GM19468 (cell line): Measurements from ENCODE around the gene RIMKLB.
"Not testable (repeated sequence)": the region's sequence is repeated elsewhere in the genome, so short reads cannot be mapped to it uniquely, and the experiment has no call there.

Experiments used
- ATAC-seq: cut with Tn5 transposase; IDR thresholded peaks from one replicate; pipeline ENCODE4 v1.9.1; 2021; ENCODE audit warnings: mild to moderate bottlenecking, moderate library complexity, moderate number of reproducible peaks; ENCODE audit not compliant: unreplicated experiment; ENCODE audit errors: extremely low read depth

RIMKLB gene

DNA sequence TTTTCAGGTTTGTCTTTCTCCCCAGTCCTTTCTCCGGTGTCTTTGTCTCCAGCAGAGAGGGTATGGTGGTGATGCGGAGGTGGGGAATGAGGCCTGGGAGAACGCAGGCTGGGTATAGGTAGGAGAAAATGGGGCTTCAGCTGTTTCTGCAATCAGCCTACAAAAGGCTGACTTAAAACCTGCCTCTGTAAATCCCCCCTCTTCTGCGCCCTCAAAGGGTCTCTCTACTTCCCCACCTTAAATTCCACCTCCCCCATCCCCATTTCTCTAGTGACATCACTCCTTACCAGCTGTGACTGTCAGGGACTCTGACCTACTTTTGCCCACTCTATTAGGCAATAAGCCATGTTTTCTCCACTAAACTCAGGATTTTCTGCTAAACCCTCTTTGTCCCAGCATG, 8.1 kb upstream of the RIMKLB start:
- ATAC-seq, result no peak

DNA sequence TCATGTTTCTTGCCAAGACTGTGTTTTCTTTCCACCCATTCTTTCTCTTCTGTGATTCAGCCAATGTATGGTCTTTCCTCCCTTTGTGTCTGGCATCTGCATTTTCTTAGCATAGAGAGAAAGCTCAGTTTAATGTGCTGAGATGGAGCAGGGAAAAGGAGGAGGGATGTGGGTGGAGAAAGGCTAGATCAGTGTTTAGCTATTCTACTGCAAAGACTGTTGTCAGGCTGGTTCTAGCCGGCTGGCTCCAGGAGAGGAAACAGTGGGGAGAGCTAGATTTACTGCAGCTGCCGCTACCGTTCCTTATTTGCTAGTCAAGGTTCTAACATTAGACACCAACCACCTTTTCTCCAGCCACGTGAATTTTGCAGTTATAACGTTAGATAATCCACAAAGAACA, 5.2 kb upstream of the RIMKLB start:
- ATAC-seq, result no peak

- no peak for ATAC-seq
Measured at GRCh38 chr12:8695116-8695515, 2.7 kb upstream of the RIMKLB start.

DNA sequence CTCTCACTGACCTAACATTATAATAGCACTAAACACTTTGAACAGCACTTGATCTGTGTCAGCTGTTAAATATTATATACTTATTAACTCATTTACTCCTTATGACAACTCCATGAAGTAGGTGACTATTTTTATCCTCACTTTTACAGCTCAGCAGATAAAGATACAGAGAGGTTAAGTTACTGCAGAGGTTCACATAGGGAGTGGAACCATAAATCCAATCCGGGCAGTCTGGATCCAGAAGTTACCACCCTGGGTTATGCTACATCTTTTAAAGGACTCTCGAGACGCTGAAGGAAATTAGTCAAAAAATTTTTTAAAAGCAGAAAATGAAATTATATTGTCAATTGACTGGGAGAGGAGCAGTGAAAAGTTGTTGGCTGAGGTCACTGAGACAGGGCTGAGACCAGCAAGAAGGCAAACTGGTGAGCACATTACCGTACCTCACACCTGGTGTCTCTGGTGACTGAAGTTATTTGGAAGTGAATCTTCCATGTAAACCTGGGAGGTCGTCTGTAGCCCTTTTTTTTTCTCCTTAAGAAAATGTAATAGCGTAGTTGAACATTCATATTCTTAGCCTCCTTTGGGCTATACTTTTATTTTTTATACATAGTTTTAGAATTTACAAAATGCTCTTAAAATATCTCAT, 1.2 kb upstream of the RIMKLB start:
- ATAC-seq, result no peak

DNA sequence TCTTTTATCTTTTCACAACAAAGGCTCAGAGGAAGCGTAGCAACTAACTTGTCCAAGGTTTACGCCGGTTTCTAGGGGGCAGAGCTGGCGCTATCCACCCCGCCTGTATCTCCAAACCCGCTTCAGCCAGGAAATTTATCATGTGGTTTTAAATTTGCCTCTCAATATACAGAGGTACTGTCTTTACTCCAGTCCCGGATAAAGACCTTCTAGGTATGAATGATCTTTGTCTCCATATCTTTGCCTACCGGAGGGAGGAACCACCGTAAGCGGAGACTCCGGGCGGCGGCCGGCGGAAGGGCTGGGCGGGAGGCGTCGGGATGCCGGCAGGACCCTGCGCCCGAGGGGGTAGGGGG, 693 bp upstream of the RIMKLB start:
- ATAC-seq, result no peak

DNA sequence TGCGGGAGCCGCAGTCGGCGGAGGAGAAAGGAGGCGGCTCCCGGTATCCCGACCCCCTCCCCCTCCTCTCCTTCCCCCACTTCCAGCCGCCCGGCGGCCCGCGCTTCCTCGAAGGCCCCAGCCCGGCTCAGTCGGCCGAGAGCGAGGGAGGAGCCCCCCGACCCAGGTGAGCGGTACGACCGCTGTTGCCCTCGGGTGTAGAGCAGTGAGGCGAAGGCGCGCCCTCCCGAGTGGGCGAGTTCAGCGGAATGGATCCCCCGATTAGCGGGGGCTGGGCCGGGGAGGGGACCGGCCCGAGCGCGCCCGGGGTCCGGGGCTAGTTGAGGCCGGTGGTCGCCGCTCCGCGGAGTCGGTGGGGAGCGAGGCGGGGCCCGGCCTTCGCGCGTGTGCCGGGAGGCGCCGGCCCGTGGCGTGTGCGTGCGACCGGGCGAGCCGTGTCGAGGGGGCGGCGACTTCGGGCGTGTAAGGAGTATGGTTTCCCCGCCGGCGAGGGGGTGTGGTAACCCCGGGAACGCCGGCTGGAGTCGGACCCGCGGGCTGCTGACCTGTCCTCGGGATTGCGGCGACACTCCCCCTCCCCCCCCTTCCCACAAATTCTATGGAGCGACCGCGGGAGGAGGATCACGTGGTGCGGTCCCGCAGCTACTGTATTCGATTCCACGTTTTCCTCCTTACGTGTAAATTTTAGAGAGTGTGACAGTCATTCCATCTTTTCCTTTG, 501 bp downstream of the RIMKLB start:
- ATAC-seq, result no peak

DNA sequence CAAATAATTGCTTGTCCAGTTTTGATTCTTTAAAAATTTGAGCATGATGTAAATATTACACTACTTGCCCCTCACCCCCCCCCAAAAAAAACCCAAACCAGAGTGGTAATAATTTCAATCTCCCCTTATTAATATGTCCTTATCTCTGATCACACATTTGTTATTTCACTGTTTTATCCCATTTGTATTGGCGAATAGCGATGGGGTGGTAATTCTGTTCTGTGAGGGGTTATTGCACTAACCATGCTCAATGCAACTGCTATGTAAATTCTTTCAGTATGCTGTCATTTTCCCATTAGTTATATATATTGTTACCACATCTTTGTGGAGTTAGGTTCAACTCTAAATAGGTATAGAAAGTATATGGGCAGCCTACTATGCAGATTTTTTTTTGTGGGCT, 1.1 kb downstream of the RIMKLB start:
- no peak for ATAC-seq

- no peak for ATAC-seq
Measured at GRCh38 chr12:8699714-8700113, 1.9 kb downstream of the RIMKLB start.

GRCh38 chr12:8701046-8701660, 3.4 kb downstream of the RIMKLB start:
- ATAC-seq, result no peak

DNA sequence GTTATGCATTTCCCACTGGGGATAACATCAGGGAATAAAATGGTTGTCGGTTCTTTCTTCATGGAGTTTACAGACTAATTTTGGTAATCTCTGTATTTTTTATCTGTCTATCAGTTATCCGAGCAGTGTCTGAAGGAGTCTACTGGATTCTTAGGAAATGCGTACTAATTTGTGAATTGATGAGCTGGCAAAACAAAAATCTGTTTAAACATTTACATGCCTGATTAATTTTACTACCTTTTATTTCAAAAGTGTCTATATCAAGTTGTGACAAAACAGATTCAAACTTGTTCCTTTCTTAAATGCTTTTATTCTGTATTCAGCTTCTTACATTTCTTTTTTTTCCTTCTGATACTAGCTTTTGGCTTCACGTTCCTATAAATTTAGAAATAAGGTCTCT, 4.4 kb downstream of the RIMKLB start:
- no peak for ATAC-seq

DNA sequence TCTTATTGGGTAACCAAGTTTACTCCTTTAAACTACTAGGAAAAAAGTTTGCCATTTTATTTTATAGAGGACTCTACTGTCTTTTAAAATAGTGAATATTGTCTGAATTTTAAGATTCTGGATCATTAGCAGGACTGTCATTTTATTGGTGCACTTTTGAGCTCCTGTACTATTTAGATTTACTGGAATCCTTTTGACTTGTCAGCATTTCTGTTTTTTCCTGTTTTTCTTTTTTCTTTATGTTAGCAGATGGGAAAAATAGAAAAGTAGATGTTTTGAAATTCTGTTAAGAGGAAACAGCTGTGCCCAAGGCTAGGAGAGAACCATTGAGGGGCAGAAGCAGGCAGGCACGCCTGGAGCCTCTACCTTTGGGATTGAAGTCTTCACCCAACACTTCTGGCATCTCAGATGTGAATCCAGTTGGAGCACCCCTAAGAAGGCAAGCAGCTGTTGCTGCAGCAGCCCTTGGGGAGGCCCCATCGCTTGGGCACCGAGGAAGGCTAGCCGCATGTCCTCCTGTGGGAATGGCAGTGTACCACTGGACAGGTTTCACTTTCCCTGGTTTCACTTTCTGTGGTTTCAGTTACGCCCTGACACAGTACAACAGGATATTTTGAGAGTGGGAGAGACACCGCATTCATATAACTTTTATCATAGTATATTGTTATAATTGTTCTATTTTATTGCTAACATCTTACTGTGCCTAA, 11.5 kb downstream of the RIMKLB start:
- ATAC-seq, result no peak

DNA sequence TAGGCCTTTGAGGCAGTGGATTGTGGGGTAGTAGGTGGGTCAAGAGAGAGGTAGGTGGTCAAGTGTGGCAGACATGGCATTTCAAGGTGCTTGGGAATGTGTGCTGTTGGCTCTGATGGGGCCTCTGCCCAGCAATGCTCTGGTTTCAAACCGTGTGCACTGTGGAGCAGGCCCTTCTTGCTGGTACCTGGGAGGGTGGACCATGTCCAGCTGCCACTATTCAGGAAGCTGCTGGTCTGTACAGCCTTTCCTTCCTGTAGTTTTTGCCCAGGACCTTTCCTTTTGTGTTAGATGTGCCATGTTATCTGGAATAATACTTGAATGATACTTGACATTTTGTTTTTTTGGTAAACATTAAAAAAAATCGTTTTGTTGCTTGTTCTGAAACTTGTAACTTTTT, 14.8 kb downstream of the RIMKLB start:
- ATAC-seq, result no peak

DNA sequence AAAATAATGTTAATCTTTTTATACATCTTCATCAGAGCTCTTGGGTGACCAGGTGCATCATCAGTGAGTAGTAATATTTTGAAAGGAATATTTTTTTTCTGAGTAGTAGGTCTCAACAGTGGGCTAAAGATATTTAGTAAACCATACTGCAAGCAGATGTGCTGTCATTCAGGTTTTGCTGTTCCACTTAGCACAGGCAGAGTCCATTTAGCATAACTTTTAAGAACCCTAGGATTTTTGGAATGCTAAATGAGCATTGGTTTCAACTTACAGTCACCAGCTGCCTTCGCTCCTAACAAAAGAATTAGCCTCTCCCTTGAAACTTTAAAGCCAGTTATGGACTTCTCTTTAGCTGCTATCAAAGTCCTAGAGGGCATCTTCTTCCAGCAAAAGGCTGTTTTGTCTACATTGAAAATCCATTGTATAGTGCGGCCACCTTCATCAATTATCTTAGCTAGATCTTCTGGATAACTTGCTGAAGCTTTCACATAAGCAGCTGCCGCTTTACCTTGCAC, 24.6 kb downstream of the RIMKLB start:
- ATAC-seq, result no peak

DNA sequence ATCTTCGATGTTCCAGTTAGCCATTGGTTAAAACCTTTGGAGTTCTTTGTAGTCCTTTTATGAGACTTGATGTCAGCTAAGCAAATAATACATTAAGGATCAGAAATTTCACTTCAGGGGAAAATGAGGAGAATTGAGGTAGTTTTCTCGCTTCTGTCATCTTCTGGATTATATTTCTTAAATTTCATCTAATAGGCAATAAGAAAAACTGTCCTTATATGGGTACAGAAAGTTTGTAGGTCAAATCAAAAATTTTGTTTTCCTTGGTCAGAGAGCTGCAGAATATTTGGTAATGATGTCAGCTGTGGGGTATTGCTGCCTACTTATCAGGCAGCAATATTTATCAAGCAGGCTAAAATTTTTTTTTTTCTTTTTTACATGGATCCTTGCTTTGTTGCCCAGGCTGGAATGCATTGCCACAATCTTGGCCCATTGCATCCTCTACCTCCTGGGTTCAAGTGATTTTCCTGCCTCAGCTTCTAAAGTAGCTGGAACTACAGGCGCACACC, 37.1 kb downstream of the RIMKLB start:
- no peak for ATAC-seq

DNA sequence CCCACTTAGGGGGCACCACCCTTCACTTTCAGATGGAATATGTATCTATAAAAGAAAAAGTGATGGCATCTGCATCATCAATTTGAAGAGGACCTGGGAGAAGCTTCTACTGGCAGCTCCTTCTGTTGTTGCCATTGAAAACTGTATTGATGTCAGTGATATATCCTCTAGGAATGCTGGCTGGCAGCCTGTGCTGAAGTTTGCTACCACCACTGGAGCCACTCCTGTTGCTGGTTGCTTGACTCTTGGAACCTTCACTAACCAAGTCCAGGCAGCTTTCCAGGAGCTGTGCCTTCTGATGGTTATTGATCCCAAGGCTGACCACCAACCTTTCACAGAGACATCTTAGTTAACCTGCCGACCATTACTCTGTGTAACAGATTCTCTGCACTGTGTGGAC, 44.7 kb downstream of the RIMKLB start:
- no peak for ATAC-seq

DNA sequence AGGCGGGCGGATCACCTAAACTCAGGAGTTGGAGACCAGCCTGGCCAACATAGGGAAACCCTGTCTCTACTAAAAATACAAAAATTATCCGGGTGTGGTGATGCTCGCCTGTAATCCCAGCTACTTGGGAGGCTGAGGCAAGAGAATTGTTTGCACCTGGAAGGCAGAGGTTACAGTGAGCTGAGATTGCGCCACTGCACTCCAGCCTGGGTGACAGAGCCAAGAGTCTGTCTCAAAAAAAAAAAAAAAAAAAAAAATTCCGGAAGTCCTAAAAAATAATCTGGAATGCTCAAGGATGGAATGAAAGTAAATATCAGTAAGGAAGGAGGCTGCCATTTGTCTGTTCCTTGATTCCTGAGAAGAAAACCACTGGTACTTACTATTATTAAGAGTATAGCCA, 45.3 kb downstream of the RIMKLB start:
- not testable (repeated sequence) for ATAC-seq

DNA sequence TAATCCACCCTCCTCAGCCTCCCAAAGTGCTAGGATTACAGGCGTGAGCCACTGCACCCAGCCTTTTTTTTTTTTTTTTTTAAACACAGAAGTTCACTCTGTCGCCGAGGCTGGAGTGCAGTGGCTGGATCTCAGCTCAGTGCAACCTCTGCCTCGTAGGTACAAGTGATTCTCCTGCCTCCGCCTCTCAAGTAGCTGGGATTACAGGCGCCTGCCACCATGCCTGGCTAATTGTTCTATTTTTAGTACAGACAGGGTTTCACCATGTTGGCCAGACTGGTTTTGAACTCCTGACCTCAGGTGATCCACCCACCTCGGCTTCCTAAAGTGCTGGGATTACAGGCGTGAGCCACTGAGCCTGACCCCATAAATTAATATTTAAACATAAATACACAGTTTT, 47.8 kb downstream of the RIMKLB start:
- ATAC-seq, result not testable (repeated sequence)

GRCh38 chr12:8746046-8746445, 48.3 kb downstream of the RIMKLB start:
- ATAC-seq, result no peak

- ATAC-seq, result not testable (repeated sequence)
Measured at GRCh38 chr12:8760076-8760475, 62.3 kb downstream of the RIMKLB start.

DNA sequence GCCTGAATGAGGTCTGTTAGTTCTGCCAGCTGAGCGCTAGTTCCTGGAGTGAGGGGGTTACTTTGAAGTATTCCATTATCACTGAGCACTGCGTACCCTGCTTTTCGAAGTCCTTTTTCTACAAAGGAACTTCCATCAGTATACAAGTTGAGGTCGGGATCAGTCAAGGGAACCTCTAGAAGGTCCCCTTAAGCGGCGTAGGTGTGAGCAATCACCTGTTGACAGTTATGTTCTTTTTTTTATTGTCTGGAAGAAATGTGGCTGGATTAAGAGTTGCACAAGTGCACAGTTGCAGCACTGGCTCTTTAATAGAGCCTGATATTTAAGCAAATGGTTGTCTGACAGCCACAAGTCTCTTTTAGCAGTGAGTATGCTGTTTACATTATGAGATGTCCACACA, 64.9 kb downstream of the RIMKLB start:
- not testable (repeated sequence) for ATAC-seq

GRCh38 chr12:8766121-8766520, 68.3 kb downstream of the RIMKLB start:
- ATAC-seq, result not testable (repeated sequence)
